SKM-1 (cell line): Measurements from ENCODE around the gene OTULIN.

Experiments used
- DNase-seq: peaks from one replicate; lab custom pipeline; 2025; ENCODE audit not compliant: unreplicated experiment; lab: John Stamatoyannopoulos, UW

OTULIN gene

GRCh38 chr5:14667770-14668169 is 3.3 kb downstream of the OTULIN start:
- DNase-seq: no peak

DNA sequence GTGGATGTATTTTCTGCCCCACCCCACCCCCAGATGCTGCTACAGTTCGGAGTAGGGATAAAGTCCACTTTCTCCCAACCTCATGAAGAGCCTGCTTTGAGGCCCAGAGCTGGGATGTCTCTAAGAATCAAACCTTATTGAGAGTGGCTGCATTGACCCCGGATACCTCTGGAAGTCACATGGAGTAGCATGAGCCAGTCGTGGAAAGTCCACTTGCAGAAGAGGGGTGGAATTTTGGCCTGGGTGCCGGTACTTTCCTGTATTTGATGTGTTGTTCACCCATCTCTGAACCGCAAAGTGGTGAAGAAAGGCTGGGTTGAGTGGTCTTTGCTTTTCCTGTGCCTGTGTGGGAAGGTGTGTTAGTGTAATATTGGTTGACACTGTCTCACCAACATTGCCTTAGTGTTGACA is 3.7 kb downstream of the OTULIN start:
- no peak for DNase-seq

DNA sequence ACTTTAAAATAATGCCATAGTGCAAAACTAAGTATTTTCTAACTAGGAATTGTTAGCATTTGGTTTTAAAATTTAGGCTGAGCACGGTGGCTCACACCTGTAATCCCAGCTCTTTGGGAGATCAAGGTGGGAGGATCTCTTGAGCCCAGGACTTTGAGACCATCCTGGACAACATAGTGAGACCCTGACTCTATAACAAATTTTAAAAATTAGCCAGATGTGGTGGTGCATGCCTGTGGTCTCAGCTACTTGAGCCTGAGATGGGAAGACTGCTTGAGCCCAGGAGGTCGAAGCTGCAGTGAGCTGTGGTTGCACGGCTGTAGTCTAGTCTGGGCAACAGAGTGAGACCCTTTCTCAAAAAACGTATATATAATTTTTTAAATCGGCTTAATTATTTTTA is 4.9 kb downstream of the OTULIN start:
- DNase-seq: no peak

GRCh38 chr5:14669975-14670374 is 5.5 kb downstream of the OTULIN start:
- DNase-seq: no peak

DNA sequence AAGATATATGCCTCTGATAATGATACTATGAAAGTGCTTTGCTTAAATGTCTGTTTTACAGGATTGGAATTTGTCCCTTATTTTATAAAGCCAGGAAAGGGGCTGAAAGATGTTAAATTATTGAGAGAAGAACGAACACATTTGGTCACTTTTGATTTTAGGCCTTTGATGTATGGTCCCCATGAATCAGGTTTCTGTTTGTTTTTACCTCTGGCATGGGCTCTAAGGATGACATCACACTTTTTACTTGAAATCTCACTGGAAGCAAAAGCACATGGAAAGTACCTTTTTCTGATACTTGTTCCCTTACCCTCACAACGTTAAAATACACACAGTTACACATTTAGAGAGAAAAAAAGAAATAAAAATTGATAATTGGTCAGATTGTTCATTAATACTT is 6.9 kb downstream of the OTULIN start:
- DNase-seq: no peak

DNA sequence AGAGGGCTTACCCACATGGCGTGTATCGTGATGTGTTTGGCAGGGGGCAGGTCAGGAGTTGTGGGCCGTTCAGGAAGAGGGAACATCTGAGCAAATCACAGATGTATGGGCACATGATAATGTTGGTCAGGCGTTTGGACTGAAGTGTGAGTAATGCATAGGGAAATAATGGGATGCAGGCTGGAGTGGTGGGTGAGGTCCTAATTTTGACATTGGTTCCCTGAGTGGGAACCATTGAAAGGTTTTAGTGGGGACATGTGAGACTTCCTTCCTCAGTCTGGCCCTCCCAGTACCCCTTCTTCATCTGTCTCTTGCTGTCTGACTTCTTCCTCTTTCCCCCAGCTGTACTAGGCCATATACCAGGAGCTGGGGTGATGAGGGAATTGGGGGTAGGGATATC is 7.6 kb downstream of the OTULIN start:
- DNase-seq: no peak

DNA sequence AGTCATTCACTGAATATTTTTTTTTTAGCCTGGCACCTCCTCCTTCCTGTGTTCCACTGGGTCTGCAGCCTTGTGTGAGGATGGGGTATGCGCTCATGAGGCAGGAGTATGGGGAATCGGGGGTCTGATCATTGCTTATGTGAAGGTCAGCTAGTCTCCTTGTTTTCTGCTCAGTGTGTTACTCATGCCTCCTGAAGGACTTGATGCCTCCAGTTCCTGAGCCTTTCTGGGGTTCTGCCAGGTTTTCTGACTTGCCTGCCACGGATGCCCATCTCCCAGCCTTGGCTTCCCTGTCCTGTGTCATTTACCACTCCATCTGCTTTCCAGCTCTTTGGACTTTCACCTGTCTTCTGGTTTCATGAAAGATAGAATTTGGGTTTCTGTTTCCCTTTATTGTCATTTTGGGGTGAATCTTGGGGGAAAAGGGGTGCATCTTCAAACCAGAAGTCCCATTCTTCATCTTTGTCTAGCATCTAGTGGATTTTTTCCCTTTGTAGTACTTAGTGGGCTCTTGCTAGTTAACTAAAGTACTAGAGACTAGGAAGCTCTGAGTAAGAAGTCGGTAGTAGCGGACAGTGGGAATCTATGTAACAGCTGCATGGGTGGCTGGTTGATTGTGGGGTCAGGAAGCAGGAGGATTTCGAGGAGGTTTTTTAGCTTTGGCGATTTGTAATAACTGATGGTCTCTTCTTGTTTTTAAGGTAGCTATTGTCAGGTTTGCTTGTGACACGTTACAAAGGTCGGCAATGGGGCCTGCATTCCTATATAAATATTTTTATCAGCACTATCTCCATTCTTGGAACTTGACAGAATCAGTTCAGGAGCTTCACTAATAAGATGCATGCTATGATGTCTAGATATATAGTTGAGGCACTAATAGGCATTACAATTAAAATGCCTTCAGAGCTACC is 8.2 kb downstream of the OTULIN start:
- DNase-seq: no peak

GRCh38 chr5:14673443-14673842 is 8.9 kb downstream of the OTULIN start:
- DNase-seq: no peak

DNA sequence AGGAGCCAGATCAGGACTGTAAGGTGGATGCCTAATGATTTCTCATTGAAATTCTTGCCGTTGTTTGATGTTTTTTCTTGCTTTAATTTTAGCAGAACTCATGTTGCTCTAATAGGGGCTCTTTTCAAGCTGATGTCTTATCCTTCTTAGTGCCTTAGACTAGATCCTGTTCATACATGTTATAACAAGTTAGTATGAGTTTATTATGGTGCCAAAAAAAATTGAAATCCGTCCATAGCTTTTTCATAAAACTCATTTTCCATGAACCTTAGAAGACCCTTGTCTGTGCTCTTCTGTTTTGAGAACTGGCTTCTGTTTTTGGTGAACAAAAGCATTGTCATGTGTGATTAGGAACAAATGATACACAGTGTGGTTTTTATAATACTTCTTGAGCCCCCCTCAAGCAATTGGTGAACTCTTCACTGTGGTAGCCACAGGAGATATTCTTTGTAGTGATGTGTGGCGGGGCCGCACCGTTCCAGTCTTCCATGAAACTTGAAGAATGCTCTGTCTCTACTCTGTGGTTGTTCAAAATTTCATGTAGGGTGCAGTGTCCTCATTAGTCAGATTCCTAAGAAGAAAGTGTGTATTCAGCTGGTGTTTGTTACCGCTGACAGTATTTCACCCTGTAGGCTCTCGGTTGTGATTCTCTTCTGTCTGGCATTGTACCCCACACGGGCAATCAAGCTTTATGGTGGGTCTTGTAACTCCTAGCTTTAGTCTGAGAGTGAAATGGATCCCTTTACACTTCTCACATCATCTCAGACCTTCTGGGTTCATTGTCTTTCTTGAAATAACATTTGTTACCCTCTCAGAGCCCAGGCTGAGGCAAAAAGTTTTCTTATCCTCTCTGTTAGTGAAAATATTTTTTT is 10.7 kb downstream of the OTULIN start:
- no peak for DNase-seq

DNA sequence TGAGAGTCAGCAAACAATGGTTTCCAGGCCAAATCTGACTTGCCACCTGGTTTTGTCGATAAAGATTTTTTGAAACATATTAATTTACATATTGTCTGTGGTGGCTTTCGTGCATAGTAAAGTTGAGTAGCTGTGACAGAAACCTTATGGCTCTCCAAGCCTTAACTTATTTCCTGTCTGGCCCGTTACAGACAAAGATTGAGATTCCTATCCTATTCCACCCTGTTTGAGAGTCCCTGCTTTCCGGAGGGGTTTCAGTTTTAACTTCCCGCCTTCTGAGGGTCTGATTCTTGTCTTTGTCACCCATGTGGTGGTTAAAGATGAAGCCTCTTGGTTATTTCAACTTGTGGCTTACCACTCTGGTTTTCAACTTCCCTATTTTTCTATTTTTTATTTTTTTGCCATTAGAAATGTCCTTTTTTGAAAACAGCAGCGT is 11.4 kb downstream of the OTULIN start:
- peak; percentile 6 for DNase-seq

- no peak for DNase-seq
These were observed 11.8 kb downstream of the OTULIN start for GRCh38 chr5:14676320-14676719.

- DNase-seq: no peak
These were observed 14.3 kb downstream of the OTULIN start for GRCh38 chr5:14678773-14679334.

DNA sequence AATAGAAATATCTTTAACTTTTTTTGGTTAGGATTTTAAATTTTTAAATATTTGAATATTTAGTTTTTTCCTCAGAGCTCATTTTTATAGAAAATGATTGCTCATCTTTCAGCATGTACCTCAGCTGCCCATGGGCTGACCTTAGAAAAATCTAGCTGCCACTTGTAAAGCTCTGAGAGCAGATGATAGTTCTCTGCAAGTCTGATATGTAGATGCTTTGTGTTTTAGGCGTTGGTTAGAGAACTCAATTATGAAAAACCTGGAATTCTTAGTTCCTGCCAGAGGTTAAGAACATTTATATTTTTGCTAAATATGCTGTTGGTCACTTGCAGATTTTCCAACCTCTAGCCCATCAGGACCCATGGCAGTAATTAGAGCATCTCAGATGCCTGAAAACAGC is 15.1 kb downstream of the OTULIN start:
- DNase-seq: no peak

DNA sequence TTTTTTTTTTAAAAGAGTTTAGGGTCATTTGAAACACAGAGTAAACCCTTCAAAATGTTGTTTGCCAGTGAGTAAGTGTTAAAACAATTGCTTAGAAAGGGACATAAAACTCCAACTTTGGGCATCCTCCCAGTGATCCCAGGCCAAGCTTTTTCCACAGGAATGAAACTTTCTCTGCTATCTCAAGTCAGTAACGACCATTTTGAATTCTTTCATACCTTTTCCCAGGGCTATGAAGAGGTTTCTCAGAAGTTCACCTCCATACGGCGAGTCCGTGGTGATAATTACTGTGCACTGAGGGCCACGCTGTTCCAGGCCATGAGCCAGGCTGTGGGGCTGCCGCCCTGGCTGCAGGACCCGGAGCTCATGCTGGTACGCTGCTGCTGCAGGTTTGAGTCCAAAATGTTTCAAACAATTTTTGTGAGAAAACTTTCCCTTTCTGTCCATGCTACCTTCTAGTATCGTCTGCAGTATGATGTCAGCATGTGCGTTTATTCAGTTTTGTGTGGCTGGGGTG is 16.8 kb downstream of the OTULIN start:
- DNase-seq: no peak

DNA sequence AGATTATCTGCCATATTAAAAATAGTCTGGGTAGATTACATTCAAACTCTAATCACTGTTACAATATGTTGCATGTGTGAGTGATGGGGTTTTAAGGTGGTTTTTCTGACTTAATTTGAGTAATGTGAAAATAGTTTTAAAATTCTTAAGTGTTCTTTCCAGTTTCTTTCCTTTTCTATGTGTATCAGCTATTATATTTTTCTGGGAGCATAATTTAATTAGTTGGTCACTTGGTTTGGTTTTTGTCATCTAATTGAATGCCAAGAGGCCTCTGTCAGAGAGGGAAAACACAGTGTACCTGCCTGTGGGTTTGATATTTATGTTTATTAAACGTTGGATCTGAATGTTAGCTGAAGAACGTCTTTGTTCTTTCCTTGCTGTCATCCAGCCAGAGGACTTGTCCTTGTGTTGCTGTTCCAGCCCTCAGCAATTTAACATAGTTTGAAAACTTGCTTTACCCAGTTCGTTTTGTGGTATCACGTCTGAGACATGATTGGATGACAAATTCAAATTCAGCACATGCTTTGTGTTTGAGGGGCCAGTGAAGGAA is 19.5 kb downstream of the OTULIN start:
- no peak for DNase-seq

DNA sequence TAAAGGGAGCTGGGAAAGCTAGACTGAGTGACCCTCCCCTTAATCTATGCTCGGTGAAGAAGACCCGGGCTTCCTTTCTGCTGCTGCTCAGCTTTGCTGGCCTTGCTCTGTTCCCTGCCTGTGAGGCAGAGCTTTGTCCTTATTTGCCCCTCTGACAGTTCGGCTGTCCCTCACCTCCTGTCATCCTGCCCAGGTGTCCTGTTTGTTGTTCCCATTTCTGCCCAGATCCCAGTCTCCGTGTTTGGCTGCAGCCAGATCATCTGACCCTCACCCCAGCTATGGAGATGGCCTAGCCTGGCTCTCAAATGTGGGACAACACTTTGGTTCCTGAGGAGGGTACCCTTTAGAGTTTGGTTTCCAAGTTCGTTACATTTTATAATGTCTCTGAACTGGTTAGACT is 20.2 kb downstream of the OTULIN start:
- DNase-seq: no peak

DNA sequence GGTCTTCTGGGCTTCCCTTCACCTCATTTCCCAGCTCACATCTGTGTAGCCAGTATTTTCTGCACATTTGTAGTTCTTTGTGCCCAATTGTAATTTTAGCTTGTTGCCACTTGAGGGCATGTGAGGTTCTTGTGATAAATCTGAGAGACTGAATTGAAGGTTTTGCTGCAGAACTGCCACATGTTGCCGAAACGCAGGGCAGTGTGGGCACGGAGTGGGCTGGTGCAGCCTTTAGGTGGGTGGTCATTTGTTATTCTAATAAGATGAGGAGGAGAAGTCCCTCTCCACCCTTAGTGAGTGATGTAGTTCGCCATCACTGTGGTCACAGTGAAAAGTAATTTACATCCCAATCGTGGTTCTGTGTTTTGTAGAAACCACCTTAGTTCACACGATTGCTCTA is 21.2 kb downstream of the OTULIN start:
- peak; percentile 8 for DNase-seq

DNA sequence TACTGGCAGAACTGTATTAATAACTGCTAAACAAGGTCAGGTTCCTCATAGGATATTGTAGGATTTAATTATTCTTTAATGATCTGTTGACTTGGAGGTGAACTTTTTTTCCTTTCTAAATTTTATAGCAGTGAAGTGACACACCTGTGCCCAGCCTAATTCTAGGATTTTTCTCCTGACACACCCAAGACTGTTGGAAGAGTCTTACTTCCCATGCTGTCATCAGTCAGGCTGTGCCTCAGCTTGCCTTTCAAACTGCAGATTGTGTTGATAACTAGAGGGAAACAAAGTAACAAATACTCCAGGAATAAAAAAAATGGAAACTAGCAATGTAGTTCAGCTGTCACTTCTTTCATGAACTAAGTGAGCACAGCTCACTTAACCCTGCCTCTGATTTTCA is 22.0 kb downstream of the OTULIN start:
- no peak for DNase-seq

GRCh38 chr5:14687023-14687665 is 22.6 kb downstream of the OTULIN start:
- no peak for DNase-seq

GRCh38 chr5:14693070-14693469 is 28.6 kb downstream of the OTULIN start:
- no peak for DNase-seq

DNA sequence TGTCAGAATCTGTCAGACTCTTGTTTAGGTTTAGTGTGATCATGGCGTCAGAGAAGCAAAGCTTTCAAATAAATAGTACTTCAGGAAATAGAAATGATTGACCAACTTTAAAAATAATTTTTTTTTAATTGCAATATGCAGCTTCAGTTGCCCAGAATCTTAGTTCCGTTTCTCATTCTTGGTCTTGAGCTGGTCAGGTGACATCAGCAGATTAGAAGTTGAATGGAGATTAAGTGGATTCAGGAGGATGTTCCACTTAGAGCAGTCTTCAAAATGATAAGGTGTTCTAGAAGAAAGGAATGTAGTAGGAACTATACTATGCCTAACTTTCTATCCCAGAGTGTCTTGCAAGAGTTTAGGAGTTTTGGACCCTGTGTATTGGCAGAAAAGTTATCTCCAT is 30.6 kb downstream of the OTULIN start:
- no peak for DNase-seq
